IPS-11a (cell line): ENCODE data around the gene SLC8A2.
"Not testable (repeated sequence)": the region's sequence is repeated elsewhere in the genome, so short reads cannot be mapped to it uniquely, and the experiment has no call there.

ENCODE experiments used
- H3K4me3 ChIP-seq: one replicate; pipeline ENCODE4 v1.5.1; 2013; ENCODE audit warnings: low read depth, low read length, control low read depth

Gene SLC8A2

DNA sequence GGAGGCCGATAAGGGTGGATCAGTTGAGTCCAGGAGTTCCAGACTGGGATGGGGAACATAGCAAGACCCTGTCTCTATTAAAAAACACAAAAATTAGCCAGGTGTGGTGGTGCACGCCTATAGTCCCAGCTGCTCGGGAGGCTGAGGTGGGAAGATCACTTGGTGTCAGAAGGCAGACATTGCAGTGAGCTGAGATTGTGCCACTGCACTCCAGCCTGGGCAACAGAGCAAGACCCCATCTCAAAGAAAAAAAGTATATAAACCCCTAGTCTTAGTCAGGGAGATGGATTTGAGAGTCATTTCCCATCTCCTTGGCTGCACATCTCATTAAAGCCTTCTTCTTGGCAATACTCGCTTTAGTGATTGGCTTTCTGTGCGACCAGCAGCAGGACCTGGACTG lies 87.8 kb downstream of the SLC8A2 start:
- H3K4me3 ChIP-seq, result not testable (repeated sequence)

DNA sequence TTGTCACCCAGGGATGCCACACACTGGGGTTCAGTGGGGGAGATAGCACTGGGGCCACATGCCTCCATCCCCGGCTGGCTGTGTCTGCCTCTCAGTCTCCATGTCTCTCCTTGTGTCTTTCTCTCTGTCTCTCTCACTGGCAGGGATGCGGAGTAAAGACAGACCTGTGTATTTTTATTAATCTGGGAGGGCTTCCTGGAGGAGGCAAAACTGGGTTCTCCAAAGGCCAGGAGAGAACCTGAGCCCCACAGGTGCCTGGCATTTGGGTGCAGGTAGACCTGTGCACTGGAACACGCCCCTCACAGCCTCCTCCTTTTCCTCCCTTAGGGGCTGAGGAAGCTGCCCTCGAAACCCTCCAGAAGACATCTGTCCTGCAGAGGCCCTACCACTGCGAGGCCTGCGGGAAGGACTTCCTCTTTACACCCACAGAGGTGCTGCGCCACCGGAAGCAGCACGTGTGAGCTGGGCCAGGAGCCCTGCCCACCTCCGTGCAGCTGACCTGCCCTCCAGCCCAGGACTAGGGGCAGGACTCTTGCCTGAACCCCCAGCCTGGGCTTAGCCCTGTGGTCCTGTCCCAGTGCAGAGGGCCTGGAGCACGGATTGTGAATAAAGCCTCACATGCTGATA lies 89.9 kb downstream of the SLC8A2 start:
- no peak overlapping the region for H3K4me3 ChIP-seq

DNA sequence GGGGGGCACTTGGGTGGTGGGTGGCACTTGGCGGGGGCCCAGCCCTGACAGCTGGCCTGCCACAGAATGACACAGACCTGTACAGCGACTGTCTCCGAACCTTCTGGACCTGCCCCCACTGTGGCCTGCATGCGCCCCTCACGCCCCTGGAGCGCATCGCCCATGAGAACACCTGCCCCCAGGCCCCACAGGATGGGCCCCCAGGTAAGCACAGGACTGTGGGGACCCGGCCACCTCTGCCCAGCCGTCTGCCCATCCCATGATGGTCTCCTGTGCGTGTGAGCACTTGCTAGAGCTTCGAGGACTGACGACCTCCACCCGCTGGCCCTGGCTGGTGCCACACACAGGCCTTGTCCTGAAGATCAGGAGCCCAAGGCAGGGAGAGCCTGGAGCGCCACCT lies 90.6 kb downstream of the SLC8A2 start:
- no peak overlapping the region for H3K4me3 ChIP-seq

DNA sequence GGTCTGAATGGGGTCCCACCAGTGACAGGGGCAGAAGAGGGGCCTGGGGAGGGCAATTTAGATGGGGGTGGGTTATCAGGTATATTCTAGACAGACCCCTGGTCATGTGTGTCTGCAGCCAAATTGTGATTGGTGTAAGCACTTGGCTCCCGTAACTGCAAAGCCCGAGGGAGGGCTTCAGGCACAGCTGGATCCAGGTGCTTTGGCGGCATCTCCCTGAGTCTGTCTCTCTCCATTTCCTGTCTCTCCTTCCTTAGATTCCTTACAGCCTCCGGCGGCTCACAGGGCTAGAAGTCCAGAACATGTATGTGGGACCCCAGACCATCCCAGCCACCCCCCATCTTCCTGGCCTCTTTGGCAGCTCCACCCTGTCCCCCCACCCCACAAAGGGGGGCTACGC lies 91.1 kb downstream of the SLC8A2 start:
- no peak overlapping the region for H3K4me3 ChIP-seq

DNA sequence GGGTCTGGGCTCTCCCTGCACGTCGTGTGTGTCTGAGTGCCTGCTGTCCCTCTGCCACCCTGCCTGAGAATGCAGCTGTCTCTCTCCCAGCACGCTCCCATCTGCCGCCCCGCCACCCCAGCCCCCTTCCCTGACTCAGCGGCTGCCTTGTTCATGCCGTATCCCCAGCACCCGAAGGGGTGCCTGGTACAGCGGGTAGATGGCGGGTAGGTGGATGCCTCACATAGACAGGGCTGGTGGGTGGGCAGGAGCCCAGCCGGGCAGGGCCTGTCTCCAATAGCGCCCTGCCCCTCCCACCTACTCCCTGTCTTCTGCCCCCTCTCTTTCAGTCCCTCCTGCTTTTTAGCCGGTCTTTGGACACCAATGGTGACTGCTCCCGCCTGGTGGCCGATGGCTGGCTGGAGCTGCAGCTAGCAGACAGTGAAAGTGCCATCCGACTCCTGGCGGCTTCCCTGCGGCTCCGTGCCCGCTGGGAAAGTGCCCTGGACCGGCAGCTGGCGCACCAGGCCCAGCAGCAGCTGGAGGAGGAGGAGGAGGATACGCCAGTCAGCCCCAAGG lies 92.2 kb downstream of the SLC8A2 start:
- no peak overlapping the region for H3K4me3 ChIP-seq

DNA sequence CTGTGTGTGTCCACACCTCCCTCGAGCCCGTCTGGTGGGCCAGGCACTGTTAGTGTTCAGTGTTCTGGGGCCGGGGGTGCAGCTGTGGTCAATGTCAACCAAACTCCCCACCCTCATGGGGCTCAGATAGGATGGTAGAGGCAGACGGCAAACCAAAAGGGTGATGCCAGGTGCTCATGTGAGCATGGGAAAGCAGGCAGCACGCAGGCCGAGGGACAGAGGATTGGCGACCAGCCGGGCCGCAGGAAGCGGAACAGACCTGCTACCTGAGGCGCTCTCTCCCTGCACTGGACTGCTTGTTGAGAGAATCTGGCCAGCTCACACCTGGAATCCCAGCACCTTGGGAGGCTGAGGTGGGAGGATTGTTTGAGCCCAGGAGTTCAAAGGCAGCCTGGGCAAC lies 93.4 kb downstream of the SLC8A2 start:
- H3K4me3 ChIP-seq, result no peak overlapping the region
